ENCODE data around the gene EVC2.

Gene EVC2

GRCh38 chr4:5566526-5566925 is 141.8 kb downstream of the EVC2 start:
- DNase-seq (ENCODE audit: low spot score) = no peak

GRCh38 chr4:5563856-5564255 is 144.5 kb downstream of the EVC2 start:
- DNase-seq (ENCODE audit: low spot score) = no peak

GRCh38 chr4:5562476-5562875 is 145.9 kb downstream of the EVC2 start:
- DNase-seq (ENCODE audit: low spot score) = no peak

- no peak for DNase-seq (ENCODE audit: low spot score)
Observed at GRCh38 chr4:5561286-5561685, 147.1 kb downstream of the EVC2 start.

- DNase-seq (ENCODE audit: low spot score) = no peak
Observed at GRCh38 chr4:5558502-5558901, 149.9 kb downstream of the EVC2 start.

- no peak for DNase-seq (ENCODE audit: low spot score)
Observed at GRCh38 chr4:5554376-5554775, 154.0 kb downstream of the EVC2 start.

GRCh38 chr4:5553801-5554200 is 154.6 kb downstream of the EVC2 start:
- no peak for DNase-seq (ENCODE audit: low spot score)

- no peak for DNase-seq (ENCODE audit: low spot score)
Observed at GRCh38 chr4:5552451-5552850, 155.9 kb downstream of the EVC2 start.

- DNase-seq (ENCODE audit: low spot score) = no peak
Observed at GRCh38 chr4:5547651-5548249, 160.6 kb downstream of the EVC2 start.

GRCh38 chr4:5545271-5545670 is 163.1 kb downstream of the EVC2 start:
- no peak for DNase-seq (ENCODE audit: low spot score)

- no peak for DNase-seq (ENCODE audit: low spot score)
Observed at GRCh38 chr4:5544762-5545161, 163.6 kb downstream of the EVC2 start.

- no peak for DNase-seq (ENCODE audit: low spot score)
Observed at GRCh38 chr4:5543681-5544080, 164.7 kb downstream of the EVC2 start.

GRCh38 chr4:5541169-5541568 is 167.2 kb downstream of the EVC2 start:
- no peak for DNase-seq (ENCODE audit: low spot score)

GRCh38 chr4:5539584-5539983 is 168.8 kb downstream of the EVC2 start:
- DNase-seq (ENCODE audit: low spot score) = no peak

- no peak for DNase-seq (ENCODE audit: low spot score)
Observed at GRCh38 chr4:5532100-5532499, 176.3 kb downstream of the EVC2 start.

- no peak for DNase-seq (ENCODE audit: low spot score)
Observed at GRCh38 chr4:5528031-5528436, 180.3 kb downstream of the EVC2 start.

GRCh38 chr4:5527211-5527610 is 181.1 kb downstream of the EVC2 start:
- DNase-seq (ENCODE audit: low spot score) = no peak

- DNase-seq (ENCODE audit: low spot score) = peak; percentile 37
Observed at GRCh38 chr4:5526080-5526846, 182.1 kb downstream of the EVC2 start.

GRCh38 chr4:5524446-5525299 is 183.7 kb downstream of the EVC2 start:
- DNase-seq (ENCODE audit: low spot score) = peak; percentile 94

- DNase-seq (ENCODE audit: low spot score) = no peak
Observed at GRCh38 chr4:5517372-5517771, 191.0 kb downstream of the EVC2 start.

- DNase-seq (ENCODE audit: low spot score) = no peak
Observed at GRCh38 chr4:5515646-5516045, 192.7 kb downstream of the EVC2 start.
